Cardiac fibroblast (primary cell): ENCODE data around the gene CD28.

Source experiments
- DNase-seq, 2 donors: peaks; one replicate each; pipeline versions ENCODE4 v3.0.0 to v3.0.0-alpha.2; 2010; ENCODE audit warnings: low read depth in 2 of 2
- H3K4me3 ChIP-seq, 2 donors: replicated peaks in 1 of 2; 1 replicate in 1 of 2; 2 replicates in 1 of 2; pipeline ENCODE4 v1.5.1; 2011; ENCODE audit warnings: low read depth in 2 of 2, low read length in 2 of 2, mild to moderate bottlenecking in 2 of 2, moderate library complexity in 1 of 2
- TF ChIP-seq, protein P1 (sequence below): IDR thresholded peaks from one replicate; pipeline ENCODE4 v1.5.1; 2011; ENCODE audit warnings: low read depth, mild to moderate bottlenecking, low read length, inconsistent platforms

Gene CD28

DNA sequence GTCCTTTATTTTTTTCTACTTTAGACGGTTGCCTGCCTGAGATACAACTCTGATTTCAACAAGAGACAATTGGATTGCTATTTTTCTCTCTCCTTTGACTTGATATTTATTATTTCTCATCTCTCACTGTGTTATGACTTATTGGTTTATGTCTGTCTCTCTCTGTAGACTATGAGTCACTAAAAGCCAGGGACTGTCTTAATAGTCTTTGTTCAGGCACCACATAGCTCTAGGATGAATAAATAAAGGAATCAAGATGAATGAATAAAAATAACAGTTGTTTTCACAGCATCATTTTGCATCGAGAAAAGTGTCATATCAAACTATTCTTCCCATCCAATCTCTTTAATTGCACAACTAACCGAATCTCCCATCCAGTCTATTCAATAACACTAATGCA, 31.4 kb upstream of the CD28 start:
- DNase-seq: peak in 1 of 2 donors; percentile 84
- TF ChIP-seq, protein P1, sequence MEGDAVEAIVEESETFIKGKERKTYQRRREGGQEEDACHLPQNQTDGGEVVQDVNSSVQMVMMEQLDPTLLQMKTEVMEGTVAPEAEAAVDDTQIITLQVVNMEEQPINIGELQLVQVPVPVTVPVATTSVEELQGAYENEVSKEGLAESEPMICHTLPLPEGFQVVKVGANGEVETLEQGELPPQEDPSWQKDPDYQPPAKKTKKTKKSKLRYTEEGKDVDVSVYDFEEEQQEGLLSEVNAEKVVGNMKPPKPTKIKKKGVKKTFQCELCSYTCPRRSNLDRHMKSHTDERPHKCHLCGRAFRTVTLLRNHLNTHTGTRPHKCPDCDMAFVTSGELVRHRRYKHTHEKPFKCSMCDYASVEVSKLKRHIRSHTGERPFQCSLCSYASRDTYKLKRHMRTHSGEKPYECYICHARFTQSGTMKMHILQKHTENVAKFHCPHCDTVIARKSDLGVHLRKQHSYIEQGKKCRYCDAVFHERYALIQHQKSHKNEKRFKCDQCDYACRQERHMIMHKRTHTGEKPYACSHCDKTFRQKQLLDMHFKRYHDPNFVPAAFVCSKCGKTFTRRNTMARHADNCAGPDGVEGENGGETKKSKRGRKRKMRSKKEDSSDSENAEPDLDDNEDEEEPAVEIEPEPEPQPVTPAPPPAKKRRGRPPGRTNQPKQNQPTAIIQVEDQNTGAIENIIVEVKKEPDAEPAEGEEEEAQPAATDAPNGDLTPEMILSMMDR: no peak
- H3K4me3 ChIP-seq: no peak overlapping the region

DNA sequence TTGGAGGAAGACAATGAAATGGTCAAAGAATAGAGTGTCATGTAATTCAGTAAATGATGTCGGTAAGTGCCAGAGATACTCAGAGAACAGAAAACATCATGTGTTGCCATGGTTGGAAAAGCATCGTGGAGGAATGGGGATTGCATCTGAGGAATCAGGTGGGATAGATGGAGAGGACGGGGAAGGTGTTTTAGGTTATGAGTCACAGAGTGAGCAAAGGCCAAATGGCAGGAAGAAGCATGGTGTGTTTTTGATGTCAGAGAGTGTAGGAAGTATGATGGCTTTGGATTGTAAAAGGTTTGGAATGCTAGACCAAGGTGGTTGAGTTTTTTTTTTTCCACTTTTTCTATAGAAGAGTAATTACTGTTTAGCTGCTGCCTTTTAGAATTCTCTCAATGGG, 27.5 kb upstream of the CD28 start:
- TF ChIP-seq, protein P1: no peak
- no peak overlapping the region for H3K4me3 ChIP-seq
- DNase-seq: peak in 1 of 2 donors; percentile 48

DNA sequence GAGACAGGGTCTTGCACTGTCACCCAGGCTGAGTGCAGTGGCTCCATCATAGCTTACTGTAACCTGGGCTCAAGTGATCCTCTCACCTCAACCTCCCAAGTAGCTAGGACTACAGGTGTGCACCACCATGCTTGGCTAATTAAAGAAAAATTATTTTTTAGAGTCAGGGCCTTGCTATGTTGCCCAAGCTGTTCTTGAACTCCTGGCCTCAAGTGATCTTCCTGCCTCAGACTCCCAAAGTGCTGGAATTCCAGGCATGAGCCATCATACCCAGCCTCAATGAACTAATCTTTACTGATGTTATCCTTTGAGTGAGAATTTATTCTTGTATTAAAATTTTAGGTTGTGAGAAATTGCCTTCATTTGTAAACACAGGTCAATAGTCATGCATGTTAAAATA, 27.0 kb upstream of the CD28 start:
- TF ChIP-seq, protein P1: no peak
- H3K4me3 ChIP-seq: no peak overlapping the region
- DNase-seq: no peak

DNA sequence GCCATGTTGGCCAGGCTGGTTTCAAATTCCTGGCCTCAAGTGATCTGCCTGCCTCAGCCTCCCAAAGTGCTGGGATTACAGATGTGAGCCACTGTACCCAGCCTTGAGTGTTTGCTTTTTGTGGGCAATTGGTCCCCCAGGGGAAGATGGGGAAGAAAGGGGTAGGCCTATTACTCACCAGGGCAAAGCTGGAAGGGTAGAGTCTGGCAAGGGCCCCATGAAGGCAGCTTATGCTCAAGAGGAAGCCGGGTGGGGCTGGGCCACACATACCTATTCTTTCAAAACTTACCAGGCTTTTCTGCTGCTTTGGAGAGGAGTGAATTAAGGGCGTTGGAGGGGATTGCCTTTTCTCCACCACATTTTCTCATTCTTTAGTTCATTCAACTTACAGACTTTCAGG, 24.5 kb upstream of the CD28 start:
- DNase-seq: peak; percentile 66 to 70
- TF ChIP-seq, protein P1: no peak
- no peak overlapping the region for H3K4me3 ChIP-seq

DNA sequence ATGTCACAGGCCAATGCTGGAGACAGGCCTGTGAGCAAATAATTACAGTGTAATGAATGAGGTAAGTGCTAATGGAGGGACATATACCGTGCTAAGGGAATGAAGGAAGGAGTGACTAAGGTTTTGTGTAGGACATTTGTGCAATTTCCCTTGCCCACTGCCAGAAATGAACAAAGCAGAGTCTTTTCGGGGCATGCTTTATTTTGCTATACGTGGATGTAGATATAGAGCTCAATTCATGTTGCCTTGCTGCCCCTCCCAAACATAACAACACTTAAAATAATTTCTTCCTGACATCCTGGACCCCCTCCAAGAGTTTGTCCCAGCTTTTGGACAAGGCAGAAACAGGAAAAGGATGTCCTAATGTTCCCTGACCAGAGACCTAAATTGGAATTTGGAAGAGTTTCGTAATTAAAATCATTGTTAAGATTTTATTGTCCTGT, 23.7 kb upstream of the CD28 start:
- H3K4me3 ChIP-seq: no peak overlapping the region
- DNase-seq: peak; percentile 96 to 97
- TF ChIP-seq, protein P1: no peak

DNA sequence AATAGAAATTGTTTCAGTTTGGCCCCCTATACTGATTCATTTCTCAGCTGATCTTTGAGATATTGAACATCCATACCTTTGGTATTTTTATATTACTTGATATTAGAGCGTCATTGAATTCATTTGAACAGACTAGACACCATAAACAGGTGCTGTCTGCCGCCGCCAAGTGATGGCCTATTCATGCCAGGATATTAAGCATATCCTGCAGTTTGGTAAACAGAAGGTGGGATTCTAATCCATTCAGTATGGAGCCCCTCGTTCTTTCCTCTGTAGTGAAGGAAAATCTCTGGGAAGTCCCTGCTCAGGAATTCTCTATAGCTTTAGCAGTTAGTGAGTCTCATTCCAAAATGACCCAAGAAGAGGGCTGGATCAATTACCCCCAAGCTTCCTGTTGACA, 23.0 kb upstream of the CD28 start:
- TF ChIP-seq, protein P1: no peak
- H3K4me3 ChIP-seq: no peak overlapping the region
- DNase-seq: no peak

DNA sequence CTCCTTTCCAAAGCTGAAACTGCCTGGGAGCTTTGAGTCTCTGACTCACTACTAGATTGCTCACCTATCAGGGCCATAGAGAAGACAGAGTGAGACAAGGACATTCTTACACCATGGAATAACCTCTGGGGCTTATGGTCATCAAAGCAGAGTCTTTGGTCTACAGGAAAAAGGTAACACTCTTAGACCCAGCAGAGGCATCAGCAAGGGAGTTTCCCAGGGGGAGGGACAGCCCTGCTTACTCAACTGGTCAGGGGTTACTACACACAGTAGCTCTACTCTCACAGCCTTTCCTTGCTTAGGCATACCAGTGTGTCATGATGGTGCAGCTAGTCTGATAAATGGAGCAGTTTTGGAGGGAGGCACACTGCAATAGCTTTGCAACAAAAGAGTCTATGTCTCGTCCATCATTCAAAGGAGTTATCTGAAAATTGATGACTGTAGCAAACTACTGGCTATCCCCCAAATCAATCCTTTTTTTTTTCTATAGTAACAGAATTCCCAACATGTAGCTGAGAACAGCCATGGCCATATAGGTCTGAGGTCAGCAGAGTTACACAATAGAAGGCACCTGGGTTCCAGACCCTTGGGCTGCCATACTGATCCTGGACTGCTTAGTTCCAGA, 22.4 kb upstream of the CD28 start:
- TF ChIP-seq, protein P1: no peak
- DNase-seq: peak; percentile 90 to 98
- no peak overlapping the region for H3K4me3 ChIP-seq
